SK-MEL-5 (cell line): Measurements from ENCODE around the gene MT1B. TPM values are rescaled to one million over a fixed set of nuclear protein-coding genes. Genes with fewer than 3 reads are reported as not detected.

ENCODE experiments used
- DNase-seq: peaks from one replicate; pipeline ENCODE4 v3.0.0-alpha.2; 2016; ENCODE audit warnings: low read depth, low spot score
- in situ Hi-C: cut with HindIII; loops from 2 replicates; pipeline ENCODE4 v1.10.0; 2016; ENCODE audit warnings: low sequenced_read_pairs, high pct_unique_total_duplicates, low pct_unique_long_range_greater_than_20kb
- total RNA-seq: library from RNA; depleted of rRNA; stranded (reverse); fragments of >200 nt; shearing (Covaris generic); gene quantifications from 2 replicates; pipeline ENCODE4 v1.2.3, GENCODE V29; 2014

Gene MT1B
- total RNA-seq, 1 experiment from 2014 or later = not detected

GRCh38 chr16:56632848-56633365 is 18.8 kb upstream of the MT1B start:
- in situ Hi-C loops = no loop called here
- no peak for DNase-seq

DNA sequence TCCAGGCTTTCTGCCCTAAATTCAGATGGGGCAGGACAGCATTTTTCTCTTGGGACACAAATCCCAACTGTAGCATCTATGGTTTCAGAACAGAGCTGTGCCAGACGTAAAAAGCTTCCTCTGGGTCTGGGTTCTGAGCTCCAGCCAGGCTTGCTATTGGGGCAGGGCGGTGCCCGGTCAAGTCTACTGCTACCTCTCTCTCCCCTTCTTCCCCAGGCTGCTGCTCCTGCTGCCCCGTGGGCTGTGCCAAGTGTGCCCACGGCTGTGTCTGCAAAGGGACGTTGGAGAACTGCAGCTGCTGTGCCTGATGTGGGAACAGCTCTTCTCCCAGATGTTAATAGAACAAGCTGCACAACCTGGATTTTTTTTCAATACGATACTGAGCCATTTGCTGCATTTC is 18.2 kb upstream of the MT1B start:
- in situ Hi-C loops = no loop called here
- DNase-seq = no peak

DNA sequence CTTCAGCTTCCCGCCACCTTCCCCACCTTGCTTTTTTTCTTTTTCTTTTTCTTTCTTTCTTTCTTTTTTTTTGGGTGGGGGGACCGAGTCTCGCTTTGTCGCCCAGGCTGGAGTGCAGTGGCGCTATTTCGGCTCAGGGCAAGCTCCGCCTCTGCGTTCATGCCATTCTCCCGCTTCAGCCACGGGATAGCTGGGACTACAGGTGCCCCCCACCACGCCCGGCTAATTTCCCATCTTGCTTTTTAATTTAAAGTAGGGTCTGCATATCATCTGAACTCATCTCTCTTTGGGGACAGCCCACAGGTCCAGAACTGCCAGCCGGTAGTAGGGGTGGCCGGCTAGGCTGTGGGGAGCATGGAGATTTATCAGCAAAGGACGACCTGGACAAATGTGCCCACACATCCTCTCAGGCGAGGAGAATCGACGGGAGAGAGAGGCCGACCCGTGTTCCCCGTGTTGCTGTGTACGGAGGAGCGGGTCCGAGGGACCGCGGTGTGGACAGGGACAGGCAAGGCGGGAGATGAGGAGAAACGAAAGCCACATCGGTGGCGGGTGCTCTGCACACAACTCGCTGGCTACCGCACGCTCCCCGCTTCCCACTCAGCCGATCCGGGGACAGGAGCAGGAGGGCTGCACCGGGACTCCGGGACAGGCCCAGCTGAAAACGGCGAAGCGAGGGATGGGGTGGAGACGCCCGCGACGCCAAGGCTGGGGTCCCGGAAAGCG is 16.8 kb upstream of the MT1B start:
- in situ Hi-C loops = no loop called here

DNA sequence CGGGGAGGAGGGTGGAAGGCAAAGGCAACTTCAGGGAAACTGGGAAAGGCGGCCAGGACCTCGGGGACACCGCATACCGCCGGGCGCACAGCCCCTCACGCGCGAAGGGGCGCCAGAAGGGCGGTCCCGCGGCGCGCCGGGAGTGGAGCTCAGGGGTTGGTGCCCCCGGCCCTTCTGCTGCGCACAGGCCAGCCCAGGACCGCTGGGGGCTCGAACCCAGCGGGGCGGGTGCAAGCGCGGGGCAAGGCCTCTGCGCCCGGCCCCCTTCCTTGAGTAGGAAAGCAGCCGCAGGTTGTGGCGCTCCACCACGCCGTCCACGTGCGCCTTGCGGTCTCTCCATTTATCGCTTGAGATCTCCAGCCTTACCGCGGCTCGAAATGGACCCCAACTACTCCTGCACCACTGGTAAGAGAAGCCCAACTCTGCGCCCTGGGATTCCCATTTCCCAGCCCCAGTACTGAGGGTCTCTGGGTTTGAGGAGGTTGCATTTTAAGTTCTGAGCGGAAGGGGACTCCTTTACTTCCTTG is 16.2 kb upstream of the MT1B start:
- no peak for DNase-seq
- in situ Hi-C loops = no loop called here

More for the DNA sequence above, 16.8 kb upstream of the MT1B start:
- no peak for DNase-seq

DNA sequence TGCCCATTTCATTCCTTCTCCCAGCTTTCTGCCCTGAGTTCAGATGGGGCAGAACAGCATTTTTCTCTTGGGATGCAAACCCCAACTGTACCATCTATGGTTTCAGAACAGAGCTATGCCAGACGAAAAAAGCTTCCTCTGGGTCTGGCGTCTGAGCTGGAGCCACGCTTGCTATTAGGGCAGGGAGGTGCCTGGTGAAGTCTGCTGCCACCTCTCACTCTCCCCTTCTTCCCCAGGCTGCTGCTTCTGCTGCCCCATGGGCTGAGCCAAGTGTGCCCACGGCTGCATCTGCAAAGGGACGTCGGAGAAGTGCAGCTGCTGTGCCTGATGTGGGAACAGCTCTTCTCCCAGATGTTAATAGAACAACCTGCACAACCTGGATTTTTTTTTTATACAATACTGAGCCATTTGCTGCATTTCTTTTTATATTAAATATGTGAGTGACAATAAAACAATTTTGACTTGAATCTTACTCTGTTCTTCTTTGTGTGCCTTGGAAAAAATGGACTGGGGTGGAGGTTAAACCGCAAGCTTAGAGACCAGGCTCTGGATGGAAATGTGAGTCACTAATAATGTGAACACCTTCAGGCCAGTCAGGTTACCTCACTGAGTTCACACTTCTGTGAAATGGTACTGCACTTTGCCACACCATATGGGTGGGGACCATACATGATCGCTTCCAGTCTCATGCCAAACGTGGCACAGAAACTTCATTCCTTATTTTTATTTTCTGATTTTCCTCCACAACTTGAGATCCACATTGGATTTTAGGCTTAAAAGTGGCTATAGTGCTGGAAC is 14.9 kb upstream of the MT1B start:
- DNase-seq = no peak
- in situ Hi-C loops = no loop called here

GRCh38 chr16:56637814-56638750 is 13.6 kb upstream of the MT1B start, which contains the start of gene MT1A:
Gene MT1A, plus strand, starts transcription at chr16:56638666. Its CDS starts 73 bp downstream, at chr16:56638739.
- in situ Hi-C loops = no loop called here
- DNase-seq = no peak

GRCh38 chr16:56639045-56639444 is 12.6 kb upstream of the MT1B start:
- in situ Hi-C loops = no loop called here
- DNase-seq = no peak

- DNase-seq = no peak
- in situ Hi-C loops = no loop called here
Observed at GRCh38 chr16:56640076-56640475, 11.6 kb upstream of the MT1B start.

GRCh38 chr16:56641166-56641565 is 10.5 kb upstream of the MT1B start:
- in situ Hi-C loops = no loop called here
- DNase-seq = no peak

GRCh38 chr16:56643080-56643778 is 8.5 kb upstream of the MT1B start:
- in situ Hi-C loops = no loop called here
- no peak for DNase-seq

GRCh38 chr16:56643833-56644232 is 7.9 kb upstream of the MT1B start:
- in situ Hi-C loops = no loop called here
- DNase-seq = no peak

DNA sequence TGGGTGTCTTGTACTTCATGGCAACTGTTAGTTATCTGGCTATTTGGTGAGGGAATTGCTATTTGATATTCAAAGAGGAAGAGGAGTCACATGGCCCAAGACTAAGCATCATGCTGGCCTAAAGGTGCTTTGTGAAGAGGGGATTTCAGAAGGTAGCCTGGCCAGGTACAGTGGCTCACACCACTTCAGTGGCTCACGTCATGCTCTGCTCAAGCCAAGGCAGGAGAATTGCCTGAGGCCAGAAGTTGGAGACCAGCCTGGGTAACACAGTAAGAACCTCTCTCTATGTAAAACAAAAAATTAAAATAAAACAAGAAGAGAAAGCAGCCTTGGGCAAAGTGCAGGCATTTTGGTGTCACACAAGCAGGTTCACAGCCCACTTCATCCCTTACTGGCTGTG is 6.4 kb upstream of the MT1B start:
- in situ Hi-C loops = no loop called here
- DNase-seq = no peak

- DNase-seq = no peak
- in situ Hi-C loops = no loop called here
Observed at GRCh38 chr16:56645838-56646237, 5.8 kb upstream of the MT1B start.

- in situ Hi-C loops = no loop called here
- no peak for DNase-seq
Observed at GRCh38 chr16:56647641-56648431, 3.9 kb upstream of the MT1B start.

- DNase-seq = no peak
- in situ Hi-C loops = no loop called here
Observed at GRCh38 chr16:56649271-56649670, 2.4 kb upstream of the MT1B start.

DNA sequence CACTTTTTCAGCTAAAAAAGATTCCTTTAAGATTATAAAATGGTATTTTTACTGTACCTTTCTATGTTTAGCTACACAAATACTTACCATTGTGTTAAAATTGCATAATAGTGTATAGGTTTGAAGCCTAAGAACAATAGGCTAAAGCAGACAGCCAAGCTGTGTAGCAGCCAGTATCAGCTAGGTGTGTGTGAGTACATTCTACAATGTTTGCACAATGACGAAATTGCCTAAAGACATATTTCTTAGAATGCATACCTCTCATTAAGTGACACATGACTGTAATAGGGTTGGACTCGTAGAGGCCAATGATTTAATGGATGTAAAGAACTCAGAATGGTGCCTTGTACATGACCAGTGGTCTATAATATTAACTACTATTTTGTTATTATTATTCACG is 1.9 kb upstream of the MT1B start:
- DNase-seq = no peak
- in situ Hi-C loops = no loop called here
